OCI-LY3 (cell line): ENCODE data around the gene GPR146.

Experiments
- EZH2phosphoT487 ChIP-seq: fragments of 200-600 bp; shearing (Covaris generic); IDR thresholded peaks from 2 replicates; pipeline ENCODE4 v1.6.1; 2018; ENCODE audit warnings: antibody characterized with exemption, mixed run types, low read depth
- TF ChIP-seq, protein P1 (sequence below): fragments of 200-600, 300-600 bp; sonication (generic); IDR thresholded peaks from 2 replicates; pipeline ENCODE4 v1.5.1; 2014; ENCODE audit warnings: antibody characterized with exemption, low read length, low read depth

DNA sequence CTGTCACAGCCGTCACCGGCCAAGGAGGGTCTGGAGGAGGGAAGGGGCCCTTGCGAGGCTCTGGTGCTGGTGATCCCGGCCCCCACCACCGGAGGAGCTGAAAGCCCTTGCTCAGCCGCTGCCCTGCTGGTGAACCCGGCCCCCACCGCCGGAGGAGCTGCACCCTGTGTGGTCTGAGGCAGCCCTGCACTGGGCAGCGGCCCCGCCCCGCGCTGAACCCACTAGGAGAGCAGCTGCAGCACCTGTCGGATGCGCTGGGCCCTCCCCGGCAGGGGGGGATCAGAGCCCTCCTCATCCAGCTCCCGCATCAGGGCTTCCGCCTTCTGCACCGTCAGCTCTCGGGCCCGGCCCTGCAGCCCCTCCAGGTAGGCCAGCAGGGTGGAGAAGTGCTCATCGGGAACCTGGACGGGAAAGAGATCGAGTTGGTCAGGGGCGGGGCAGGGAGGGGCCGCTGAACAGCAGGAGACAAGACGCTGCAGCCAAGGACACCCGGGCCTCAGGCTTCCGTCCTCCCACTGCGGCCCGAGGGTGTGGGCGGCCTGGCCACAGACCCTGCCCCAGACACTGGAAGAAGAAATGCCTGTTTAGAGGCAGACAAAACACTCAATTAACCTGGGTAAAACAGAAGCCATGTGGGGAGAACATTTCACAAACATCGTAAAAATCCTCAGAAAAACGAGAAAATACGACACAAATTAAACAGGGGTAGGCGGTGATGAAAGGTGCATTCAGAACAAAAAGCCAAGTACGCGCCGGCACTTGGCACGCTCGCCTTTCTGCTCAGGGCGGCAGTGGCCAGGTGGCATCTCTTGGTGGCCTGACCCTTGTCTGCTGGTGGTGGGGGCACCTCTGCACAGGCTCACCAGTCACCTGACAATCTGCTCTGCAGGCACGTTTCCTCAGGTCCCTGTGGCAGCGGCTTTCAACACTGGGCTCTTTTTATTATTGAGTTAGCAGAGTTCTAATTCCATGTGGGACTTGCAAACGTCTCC, 46.6 kb upstream of the GPR146 start:
- TF ChIP-seq, protein P1, sequence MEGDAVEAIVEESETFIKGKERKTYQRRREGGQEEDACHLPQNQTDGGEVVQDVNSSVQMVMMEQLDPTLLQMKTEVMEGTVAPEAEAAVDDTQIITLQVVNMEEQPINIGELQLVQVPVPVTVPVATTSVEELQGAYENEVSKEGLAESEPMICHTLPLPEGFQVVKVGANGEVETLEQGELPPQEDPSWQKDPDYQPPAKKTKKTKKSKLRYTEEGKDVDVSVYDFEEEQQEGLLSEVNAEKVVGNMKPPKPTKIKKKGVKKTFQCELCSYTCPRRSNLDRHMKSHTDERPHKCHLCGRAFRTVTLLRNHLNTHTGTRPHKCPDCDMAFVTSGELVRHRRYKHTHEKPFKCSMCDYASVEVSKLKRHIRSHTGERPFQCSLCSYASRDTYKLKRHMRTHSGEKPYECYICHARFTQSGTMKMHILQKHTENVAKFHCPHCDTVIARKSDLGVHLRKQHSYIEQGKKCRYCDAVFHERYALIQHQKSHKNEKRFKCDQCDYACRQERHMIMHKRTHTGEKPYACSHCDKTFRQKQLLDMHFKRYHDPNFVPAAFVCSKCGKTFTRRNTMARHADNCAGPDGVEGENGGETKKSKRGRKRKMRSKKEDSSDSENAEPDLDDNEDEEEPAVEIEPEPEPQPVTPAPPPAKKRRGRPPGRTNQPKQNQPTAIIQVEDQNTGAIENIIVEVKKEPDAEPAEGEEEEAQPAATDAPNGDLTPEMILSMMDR = no peak
- no peak for TF ChIP-seq EZH2phosphoT487
